ENCODE results near the gene KAT2A.

KAT2A gene

DNA sequence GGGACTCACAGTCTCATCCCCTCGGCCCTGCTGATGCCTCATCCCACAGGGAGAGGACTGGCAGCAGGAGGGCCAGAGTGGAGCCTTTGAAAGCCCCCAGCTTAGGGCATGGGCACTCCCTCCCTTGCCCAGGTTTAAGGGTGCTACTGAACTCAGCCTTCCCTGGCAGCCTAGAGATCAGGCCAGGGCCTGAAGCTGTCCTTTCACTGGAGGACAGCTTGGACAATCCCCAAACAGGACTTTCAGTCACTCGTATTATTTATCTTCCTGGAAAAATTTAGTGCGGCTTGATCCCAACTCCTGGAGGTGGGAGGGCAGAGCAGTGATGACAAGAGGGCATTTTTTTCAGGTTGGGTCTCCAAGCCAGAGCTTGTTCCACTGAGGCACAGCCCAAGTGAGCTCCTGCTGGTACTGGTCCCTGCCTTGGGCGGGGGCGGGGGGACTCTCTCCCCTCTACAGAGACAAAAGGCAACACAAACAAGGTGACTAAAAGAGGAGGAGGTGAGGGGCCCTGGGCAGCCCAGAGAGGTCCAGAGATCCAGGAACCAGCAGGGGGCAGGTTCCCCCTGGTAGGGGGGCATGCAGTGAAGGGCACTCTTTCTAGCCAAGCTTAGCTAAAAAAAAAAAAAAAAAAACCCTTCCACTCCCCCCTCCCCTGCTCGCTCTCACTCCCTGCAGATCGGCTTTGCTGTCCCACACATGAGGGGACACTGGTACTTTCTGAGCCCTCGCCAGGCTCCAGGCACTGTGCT, 24.6 kb downstream of the KAT2A start:
- DNase-seq, result no peak

DNA sequence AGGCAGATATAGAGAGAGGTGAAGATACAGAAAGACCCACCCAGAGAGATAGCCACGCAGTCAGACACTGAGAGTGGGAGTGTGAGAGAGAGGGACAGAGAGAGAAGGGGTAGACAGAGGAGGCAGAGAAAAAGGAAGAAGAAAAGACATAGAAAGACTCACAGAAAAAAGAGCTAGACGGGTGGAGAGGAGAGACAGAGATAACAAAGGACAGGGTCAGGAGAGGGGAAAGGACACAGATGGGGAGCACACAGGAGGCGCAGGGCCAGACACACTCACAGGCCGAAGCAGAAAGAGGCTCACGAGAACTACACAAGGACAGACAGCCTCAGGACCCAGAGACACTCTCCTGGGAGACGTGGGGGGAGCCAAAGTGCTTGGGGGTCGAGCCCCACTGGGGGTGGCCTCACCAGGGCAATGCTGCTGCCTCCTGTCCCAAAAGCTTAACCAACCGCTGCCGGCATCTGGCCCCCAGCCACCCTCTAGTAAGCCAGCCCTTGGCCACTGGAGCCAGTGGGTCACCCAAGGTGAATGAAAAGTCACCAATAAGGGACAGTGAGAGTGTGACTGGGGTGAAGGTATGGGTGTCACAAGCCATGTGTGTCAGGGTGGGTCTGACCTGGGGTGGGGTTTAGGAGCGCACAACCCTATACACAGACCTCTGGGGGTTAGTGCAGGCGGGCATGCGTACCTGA, 26.6 kb downstream of the KAT2A start:
- no peak for DNase-seq

DNA sequence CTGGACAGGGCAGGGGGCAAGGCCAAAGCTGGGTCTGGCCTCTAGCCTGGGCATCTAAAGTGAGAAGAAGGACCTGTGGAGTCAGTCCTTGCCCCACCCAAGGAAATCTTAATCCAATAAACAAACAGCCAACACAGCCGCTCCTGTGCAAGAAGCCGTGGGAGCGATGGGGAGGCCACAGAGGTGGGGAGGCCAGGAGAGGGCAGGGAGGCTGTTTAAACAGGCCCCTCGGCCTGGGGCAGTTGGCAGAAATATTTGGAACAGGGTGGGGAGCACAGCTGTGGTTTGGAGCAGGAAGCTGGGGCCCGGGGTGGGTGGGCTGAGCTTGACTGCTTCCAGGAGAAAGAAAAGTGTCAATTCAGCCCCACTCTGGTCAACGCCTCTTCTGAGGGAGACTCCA, 28.2 kb downstream of the KAT2A start:
- DNase-seq, result no peak

DNA sequence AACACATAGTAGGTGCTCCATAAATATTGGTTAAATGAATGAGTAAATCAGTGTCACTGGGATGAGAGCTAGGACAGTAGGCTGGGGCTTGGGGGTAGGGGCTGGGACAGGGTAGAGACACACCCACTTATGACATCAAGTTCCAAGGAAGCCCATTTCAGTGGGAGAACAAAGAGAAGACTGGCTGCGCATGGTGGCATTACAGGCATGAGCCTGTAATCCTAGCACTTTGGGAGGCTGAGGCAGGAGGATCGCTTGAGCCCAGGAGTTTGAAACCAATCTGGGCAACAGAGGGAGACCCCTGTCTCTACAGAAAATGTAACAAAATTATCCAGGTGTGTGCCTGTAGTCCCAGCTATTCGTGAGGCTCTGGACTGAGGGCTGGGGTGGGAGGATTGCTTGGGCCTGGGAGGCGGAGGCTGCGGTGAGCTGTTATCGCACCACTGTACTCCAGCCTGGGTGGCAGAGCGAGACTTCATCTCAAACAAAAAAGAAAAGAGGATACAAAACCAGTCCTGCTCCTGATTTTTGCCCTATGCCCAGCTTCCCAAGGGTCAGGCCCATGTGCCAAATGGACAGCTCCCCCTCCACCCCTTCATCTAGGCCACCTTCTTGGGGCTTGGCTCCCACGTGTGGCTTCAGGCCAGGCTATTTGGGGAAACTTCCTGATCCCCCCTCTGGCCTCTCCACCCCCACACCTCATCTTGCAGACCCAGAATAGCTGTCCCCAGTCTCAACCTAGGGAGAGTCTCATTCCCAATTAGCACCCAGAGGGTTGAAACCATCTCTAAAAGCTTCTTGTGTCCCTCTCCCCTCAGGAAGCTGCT, 30.0 kb downstream of the KAT2A start:
- DNase-seq, result no peak

DNA sequence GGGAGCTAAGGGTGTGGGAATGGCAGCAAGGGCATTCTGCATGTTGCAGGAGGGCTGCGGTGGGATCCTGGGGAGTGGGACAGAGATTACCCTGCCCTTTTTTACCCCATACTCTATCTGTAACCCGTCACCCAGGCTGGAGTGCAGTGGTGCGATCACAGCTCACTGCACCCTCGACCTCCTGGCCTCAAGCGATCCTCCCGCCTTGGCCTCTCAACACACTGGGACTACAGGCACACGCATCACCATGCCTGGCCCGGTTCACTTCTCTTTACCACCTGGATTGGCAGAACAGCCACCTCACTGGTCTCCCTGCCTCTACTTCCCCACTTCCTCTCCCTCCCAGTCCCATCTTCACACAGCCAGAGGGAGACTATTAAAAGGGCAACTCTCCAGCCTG, 32.4 kb downstream of the KAT2A start:
- DNase-seq, result no peak

DNA sequence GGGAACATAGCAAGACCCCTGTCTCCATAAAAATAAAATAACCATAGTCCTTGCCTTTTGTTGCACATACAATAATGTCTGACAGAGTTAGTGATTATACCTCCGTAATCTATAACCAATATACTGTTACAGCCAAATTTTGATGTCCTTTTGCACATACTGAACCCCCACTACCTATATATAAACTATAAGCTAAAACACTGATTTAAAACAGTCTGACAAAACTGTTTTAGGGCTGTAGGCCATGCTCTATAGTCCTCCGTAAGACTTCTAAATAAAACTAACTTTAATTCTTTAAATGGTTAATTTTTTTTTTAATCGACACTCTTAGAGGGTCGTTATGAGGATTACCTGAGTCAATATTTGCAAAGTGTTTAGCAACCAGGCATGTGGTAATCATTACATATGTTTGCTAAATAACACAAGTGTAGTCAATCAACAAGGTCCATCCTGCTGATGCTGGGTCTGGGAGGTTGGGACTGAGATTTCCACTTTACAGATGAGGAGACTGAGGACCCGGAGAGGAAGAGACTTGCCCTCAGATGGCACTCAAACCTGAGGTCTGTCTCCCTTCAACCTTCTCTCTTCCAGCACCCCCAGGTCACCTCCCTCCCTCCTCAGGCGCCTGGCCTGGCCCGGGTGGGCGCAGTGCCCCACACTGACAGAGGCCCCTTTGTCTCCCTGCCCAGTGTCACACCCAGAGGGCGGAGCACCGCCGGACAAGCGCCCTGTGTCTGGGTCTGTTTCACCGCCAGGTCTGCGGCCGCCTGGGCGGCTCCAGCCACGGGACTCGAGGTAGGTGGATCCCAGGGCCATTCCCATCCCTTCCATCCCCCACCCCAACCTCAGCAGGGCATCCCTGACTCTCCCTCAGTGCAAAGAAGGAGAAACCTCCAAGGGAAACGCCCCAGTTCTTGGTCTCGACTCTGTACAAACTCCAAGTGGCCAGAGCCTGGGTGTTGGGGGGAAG, 33.1 kb downstream of the KAT2A start:
- DNase-seq, result peak in 31 of 56 donors; percentile 2 to 65 (median 32)

DNA sequence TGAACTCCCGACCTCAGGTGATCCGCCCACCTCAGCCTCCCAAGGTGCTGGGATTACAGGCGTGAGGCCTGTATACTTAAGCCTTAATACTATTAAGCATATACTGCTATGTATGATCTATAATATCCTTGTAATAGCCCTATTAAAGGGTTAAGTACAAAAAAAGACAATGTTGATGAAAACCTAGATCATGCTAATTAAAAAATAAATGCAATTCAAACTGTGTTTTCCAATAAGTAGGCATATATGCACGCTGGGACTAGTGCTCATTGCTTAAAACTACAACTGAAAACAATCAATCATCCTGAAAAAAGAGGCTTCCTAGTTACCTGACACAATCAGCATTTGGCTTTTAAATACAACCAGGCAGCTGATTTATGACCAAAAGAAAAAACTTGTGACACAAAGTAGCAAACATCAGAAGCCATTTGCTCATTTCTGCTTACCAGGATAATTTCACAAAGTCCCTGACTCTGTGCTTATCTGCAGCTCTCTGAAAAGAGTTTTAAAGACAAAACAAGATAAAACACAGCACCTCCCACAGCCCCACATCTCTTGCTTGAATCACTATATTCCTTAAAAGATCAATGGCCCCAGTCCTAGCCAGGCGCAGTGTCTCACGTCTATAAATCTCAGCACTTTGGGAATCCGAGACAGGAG, 34.0 kb downstream of the KAT2A start:
- no peak for DNase-seq

DNA sequence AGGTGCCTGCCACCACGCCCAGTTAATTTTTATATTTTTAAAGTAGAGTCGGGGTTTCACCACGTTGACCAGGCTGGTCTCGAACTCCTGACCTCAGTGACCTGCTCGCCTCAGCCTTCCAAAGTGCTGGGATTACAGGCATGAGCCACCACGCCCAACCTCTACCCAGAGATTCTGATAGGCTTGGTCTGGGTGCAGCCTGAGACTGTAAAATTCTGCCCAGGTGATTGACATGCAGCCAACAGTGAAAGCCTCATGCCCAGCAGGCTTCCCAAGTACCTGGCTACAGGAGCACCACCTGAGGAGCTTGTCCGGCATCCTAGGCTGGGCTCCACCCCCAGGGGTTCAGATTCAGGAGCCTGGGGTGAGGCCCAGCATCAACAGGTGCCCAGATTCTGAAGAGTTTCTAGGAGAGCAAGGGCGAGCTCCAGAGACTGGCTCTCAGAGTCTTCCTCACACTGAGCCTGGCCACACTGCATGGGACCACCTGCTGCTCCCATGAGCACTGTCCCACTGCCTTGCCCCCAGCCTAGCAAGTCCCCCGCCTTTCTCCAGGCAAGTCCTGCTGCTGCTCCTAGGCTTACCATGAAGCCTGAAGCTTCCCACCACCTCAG, 39.5 kb downstream of the KAT2A start:
- no peak for DNase-seq

DNA sequence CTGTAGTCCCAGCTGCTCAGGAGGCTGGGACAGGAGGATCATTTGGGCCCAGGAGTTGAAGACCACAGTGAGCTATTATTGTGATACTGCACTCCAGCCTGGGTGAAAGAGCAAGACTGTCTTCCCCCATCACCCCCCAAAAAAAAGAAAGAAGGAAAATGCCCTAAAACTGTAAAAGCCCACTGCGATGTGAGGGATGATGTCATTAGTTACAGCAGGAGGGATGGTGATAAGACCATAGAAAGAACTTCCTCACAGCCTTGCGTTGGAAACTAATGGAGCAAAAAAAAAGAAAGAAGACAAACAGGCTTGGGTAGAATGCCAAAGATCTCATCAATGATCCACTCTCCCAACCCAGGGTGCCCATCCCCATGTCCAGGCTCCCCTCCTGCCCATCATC, 41.6 kb downstream of the KAT2A start:
- no peak for DNase-seq

DNA sequence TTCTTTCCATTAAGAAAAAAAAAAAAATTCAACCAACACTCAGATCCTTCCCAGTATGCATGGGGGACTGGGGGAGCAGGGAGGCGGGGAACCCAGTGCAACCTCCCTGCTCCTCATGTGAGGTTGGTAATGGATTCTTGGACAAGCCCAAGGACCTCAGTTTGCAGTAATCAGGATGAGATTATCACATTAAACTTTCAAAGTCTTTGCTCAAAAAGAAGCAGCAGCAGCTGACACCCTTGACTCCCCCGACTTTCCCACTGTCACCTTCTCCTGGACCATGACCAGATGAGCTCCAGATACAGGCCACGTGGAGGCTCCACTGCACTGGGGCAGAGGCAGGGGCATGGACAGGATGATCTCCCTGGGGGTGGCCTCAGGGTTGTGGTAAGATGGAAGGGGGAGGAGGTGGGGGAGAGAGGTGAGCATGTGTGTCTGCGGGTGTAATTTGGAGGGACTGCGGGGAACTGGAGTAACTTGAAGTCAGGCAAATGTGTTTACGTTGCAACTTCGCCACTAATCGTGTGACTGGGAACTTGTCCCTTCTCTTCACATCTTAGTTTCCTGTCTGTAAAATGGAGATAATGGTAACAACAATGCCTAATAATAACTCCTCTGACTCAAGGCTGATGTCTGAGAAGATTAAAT, 42.6 kb downstream of the KAT2A start:
- no peak for DNase-seq

DNA sequence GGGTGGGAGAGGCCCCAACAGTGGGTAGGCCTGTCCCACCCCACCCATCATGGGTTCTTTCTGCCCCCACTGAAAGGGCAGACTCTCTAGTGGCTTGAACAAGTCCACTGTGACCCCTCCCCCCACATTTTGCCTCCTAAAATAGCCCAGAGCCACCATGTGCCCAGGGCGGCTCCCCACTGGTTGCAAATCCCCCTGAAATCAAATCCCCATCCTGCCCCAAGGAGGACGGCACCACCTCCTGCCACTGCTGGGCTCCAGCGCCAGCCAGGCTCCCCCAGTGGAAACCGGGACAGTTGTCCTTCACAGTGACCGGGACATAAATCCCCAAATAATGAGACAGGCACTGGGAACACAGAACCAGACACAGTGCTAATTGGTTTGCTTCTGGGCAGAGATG, 43.4 kb downstream of the KAT2A start:
- DNase-seq, result no peak

DNA sequence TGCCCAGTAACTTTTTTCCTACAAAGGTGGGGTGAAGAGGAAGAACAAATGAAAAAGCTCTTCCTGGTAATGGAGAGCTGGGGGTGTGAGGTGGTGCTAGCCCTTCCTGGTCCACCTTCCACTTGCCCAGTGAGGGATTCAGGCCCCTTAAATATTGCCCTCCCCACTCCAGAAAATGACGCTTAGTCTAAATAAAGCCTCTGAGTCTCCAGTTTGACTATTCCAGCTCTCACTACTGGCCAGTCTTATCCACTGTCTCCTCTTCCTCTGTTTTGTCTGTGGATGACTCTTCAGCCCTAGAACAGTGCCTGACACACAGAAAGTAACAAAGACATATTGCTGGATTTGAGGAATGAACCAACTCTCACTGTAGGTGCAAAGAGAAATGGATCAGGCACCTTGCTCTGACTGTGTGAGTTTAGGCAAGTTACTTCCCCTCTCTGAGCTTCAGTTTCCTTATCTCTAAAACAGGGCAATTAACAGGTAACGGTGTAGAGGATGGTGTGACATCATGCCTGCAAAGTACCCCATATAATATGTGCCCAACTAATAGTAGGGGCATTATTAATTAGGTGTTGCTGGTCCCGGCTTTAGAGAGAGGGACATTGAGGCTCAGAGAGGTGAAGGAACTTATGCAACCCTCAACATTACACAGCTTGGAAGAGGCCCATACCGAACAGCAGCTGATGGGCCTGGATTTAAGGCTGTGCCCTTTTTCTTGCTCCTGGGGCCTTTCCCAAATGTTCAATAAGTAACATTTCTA, 44.2 kb downstream of the KAT2A start:
- DNase-seq, result no peak

DNA sequence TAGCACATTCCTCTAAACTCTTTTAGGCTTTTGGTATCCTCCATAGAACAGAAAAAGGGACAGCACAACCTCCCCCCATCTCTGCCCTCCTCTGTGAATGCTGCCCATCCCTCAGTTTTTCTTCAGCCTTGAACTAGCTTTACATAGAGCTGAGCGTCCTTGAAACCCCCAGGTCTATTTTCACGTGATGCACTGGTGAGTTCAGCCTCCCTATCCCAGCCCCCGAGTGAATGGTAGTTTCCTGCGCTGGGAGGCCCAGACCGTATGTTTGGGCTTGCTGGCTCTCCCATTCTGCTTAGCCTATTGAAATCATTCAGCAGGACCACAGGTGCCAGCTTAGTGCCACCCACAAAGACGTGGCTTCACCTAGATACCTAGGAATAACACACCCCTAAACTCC, 45.4 kb downstream of the KAT2A start:
- DNase-seq, result no peak

DNA sequence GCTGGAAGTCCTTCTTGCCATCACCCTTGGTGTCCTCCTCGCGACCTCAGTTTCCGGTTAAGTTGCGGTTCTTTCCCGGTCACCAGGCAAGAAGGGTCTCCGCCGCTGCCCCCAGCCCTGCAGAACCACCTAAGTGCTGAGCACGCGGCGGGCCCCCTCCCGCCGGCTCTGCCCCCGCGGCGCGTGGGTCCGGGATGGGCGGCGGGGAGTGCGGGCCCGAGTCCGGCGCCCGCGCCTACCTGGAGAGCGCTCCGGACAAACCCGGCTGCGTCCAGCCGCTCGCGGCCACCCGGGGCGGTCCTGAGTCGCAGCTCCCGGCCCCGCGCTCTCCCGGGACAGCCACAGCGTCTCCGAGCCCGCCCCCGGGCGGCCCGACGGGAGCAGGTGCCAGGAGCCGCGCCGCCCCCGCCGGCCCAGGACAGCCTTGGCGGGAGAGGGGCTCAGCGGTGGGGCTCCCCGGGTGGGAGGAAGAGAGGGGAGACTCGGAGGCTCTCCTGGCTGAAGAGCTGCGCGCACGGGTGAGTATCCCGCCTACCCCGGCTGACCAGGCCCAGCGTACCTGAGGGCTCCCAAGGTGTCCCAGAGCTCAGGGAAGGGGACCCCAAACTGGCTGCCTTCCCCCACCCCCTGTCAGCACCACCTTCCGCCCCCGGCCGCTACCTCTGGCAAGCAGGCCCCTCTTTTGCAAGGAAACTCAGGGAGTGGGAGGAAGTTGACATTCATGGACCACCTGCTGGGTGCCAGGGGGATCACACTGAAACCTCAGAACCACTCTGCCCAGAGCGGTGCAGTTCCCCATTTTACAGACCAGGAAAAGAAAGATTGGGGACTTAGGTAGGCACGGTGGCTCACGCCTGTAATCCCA, 48.6 kb downstream of the KAT2A start:
- no peak for DNase-seq

DNA sequence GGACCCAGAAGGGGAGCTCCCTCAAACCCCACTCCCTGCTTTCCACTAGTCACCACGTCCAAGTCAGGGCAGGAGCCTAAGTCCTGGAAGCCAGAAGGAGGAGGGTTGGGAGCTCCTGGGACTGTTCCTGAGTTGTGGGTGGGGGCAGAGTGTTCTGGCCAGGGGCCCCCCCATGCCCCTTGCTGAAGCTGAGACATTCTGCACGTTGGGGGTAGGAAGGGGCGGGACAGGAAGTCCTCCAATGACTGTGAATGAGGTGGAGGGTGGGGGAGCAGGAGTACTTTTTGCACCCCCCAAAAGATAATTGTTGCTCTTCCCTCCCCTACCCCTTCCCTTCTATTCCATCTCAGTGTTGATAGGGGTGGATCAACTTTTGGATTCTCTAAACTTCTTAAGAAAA, 49.4 kb downstream of the KAT2A start:
- DNase-seq, result no peak

DNA sequence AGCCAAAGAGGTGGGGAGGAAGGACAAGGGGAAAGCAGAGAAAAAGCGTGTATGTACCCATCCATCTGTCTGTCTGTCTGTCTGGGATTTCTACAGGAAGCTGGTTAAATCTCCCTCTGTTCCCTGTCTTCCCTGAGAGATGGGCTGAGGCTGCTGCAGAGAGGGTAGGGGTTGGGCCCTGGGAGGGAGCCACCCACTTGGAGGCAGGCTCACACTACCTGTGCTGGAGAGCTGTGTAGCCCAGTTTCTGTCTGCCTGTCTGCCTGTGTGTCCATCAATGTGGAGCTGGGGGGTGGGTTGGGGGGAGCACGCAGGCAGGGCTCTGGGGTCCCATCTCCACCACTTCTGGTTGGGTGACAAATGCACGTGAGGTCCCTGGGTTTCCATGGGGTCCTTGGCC, 52.2 kb downstream of the KAT2A start:
- no peak for DNase-seq

DNA sequence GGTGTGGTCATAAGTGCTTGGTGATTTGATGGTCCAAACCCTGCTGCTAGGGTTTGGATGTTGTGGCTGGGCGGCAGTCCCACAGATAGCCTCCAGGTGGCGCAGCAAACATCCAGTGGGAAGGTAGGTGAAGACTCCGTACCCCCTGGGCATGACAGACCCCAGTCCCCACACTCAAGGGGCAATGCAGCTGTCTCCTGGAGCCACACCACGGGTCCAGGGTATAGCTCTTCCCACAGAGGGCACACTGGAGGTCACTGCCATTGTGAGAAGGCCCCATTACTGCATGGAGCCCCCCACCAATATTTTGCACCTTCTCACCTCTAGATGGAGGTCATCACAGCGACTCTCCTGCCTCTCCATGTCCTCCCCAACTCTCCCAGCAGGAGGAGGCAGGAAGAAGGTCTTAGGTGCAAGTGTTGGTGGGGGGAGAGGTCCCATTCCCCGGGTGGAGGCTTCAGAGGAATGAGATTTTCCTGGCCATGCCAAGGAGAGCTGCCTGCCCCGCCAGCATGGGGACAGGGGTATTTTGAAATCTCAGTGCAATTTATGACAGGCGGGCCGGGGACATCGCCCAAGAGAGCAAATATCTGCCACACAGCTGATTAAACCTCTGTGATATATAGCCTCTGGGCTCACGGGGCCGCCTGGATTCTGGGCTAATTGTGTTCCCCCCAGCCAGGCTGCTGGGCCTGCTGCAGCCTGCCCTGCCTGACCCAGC, 53.6 kb downstream of the KAT2A start:
- DNase-seq, result peak in 40 of 56 donors; percentile 1 to 71 (median 14)
